Cerebellar cortex (tissue), 1 donor: ENCODE results near the gene SYNPO2L.
"Not testable (repeated sequence)": the region's sequence is repeated elsewhere in the genome, so short reads cannot be mapped to it uniquely, and the experiment has no call there.

Experiments
- DNase-seq: peaks from one replicate; pipeline ENCODE4 v3.0.0-alpha.2; 2015; ENCODE audit warnings: low spot score

The SYNPO2L gene

DNA sequence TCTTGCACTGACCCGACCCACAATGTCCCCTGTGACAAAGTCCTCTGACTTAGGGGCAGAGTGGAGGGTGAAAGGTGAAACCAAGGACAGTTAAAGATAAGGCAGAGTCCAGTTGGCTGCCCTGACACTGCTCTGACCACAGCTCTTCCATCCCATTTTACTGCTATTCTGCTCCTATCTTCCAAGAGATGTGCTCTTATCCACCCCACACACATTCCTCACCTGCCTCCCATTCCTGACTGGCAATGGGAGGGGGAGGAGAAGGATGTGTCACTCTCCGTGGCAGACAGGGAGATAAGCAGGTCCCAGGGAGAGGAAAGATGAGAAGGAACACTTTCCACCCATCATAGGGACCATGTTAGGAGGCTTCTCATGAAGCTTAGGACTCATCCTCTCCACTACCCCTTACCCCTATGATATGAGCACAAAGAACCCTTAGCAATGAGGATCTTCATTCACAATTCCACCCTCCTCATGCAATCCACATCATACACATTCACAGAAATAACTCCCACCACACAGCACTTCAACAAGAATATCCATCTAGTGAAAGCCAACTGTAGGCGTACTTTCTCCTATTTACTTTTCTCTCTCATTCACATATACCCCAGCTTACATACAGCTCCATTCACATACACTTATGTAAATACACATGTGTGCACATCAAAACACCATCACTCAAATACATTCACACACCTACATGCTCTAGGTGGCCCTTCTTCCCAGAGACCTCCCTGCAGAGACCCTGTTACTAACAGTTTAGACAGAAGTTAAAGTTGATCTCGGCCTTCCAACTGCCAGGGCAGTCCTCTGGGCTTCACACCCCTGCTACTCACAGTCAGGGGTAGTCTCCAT lies 6.6 kb downstream of the SYNPO2L start:
- no peak for DNase-seq

DNA sequence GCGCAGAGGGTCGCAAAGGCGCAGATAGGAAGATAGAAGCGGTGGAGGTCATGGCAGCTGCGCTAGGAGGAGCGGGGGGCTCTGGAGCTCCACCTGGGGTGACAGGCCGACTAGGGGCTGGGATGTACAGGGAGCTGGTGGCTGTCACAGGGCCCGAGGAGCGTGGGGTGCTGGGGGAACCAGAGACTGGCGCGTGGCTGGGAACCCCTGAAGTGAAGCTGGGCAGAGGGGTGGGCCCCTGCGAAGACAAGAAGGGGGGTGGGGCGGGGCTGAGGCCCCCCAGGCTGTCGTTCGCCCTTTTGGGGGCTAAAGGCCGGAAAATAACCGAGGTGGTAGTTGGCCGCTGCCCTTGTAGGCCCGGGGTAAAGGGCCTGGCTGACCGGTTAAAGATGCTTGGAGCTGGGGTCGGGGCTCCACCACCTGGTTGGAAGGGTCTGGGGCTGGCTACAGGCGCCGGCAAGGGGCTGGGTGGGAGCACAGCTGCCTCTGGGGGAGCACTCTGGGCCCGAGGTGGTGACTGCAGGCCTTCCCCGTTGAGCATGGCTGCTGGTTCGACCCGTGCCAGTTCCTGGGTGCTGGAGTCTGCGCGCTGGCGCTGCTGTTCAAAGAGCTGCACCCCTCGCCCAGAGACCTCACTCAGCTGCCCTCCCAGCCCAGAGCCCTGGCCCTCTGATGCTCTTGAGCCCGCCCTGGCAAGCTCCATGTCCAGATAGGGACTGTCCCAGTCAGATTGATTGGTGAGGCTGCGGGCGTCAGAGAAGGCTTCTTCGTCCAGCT lies 7.8 kb downstream of the SYNPO2L start:
- DNase-seq: peak; percentile 21

DNA sequence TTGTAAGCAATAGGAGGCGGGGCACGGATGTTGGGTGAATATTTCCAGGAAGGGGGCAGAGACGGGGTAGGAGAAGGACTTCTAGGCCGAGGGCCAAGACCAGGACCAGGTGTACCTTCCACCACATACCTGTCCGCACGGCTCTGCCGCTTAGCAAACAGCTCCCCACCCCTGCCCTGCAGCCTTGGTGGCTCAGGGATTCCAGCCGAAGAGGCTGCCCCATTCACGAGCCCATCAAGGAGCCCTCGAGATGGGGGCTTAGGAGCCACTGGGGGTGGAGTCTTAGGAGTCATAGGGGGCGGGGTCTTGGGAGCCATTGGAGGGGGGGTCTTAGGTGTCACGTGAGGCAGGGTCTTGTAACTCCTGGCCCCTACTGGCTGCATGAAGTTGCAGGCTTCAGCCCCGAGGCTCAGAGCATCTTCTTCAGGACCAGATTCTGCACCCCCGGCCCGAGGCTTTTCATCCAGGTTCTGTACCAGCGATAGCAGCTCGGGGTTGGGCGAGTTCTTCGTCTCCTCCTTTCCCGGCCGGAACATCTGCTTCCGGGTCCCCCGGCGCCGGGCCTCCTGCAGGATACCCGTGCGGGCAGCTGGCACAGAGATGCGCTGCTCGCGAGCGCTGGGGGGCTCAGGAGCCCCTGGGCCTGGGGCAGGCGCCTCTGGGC lies 8.5 kb downstream of the SYNPO2L start:
- DNase-seq: peak; percentile 49

DNA sequence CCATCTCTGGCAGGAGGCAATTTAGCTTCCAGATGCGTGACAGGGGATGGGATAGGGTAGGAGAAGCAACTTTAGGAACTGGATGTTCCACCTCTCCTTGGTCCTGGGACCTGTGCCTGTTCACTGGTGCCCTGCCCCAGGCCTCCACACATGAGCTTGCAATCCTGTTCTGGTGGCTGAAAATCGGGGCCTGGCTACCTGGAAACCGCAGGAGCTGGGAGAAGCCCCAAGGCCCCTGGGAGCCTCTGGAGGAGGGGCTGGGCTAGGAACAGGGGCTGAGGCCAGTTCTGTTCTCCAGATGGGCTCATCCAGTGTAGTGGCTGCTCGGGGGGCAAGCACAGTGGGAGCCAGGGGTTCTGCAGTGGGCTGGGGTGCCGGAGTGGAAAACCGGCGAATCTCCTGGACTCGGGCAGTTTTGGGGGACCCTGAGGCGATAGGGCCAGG lies 9.2 kb downstream of the SYNPO2L start:
- no peak for DNase-seq

DNA sequence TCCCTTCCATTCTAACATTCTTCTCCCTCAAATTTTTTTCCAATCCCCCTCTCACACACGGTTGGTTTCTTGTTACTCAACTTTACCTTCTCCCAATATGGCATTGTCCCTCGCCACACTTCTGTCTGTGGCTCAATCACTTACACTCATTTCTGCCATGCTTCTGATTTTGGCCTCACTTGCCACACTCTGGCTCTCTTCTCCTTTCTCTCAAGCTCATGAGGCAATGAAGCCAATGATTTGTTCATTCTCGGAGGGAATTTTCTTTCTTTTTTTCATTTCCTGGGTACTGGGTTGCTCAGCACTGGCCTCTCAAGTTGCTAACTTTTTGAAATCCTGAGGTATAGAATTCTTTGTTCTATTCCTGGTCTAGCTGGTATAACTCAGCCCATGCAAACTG lies 10.6 kb downstream of the SYNPO2L start:
- no peak for DNase-seq

DNA sequence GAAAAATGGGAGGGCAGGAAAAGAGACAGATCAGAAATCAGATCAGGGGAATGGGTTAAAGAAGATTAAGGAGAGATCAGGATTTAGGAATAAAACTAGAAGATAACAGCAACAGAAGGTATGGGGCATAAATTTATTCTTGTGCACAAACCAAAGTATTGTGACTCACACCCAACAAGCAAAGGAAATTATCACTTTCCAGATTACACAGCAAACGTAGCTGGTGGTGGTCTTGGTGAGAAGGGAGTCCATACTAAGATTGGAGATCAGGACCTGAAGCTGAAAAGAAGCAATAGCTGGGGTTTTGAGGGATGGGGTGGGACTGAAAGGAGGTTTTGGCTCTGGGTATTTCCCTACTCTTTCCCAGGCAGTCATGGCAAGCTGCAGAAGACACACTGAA lies 11.1 kb downstream of the SYNPO2L start:
- no peak for DNase-seq

DNA sequence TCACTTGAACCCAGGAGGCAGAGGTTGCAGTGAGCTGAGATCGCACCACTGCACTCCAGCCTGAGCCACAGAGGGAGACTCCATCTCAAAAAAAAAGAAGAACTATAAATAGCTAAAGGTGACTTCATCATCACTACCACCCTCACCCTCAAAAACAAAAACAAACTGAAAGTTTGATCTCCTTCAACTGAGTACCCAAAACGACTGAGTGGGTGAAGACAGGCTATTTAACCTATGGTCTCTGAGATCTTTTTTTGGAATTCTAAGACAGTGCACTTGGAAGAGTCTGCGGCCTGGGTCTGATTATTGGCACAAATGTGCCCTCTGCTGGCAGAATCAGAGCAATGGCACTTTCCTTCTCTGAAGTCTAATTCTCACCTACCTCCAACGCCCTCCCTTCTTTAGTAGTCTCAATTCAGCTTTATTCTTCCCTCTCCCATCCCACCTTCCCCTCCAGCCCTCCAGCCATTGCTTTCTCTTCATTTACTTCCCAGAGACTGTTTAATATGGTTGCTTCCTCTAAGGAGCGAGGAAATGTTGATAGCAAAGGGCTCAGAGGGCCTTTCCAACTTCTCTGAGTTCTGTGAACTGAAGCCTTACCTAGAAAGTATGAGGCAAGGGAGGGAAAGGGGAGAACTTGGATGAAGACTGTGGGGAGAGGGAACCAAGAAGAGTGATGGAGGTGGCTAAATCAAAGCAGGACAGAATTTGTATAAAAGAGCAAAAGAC lies 11.7 kb downstream of the SYNPO2L start:
- DNase-seq: peak; percentile 86

DNA sequence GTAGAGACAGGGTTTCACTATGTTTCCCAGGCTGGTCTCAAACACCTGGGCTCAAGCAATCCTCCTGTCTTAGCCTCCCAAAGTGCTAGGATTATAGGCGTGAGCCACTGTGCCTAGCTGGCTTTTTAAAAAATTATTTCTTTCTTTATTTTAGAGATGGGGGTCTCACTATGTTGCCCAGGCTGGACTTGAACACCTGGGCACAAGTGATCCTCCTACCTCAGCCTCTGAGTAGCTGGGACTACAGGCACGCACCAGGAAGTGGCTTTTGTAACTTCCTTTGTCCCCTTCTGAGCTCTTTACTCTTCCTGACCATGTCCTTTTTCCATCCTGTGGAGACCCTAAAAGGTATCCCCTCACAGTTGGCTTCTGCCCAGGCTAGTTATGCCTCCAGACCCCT lies 12.5 kb downstream of the SYNPO2L start:
- no peak for DNase-seq

DNA sequence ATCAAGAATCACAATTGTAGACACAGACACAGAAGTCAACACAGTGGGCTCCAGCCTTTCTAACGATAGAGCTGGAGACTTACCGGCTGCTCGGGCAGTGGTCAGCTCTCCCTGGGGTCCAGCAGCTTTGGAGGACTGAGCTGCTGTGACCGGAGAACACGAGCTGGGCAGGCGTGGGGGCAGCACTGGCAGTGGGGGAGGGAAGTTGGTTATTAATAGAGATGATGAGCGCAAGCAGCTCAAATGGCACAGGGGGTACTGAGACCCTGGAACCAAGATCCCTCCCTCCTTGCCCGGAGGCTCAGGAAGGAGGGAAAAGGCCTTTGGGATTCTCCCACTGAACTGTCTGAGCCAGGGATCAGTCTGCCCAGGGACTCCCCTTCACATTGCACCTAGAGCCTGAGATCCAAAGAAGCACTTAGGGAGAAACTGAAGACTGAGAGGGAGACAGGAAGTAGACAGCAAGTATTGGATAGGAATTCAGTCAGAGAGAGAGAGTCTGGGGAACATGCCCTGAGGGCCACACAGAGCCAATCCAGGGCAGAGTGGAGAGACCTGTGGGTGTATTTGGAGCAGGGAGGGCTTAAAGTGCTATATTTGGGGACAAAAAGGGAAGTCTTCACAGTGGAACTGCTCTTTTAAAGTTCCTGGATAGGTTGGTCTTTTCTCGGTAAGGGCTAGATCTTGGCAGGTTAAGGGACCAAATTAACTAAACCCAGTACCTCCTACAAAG lies 14.3 kb downstream of the SYNPO2L start, which contains the start of gene MYOZ1:
TSS of gene MYOZ1 (minus strand) at position 147 of the 733 bp plus-strand sequence. CDS start 1,457 bp downstream, outside the sequence.
- DNase-seq: no peak

DNA sequence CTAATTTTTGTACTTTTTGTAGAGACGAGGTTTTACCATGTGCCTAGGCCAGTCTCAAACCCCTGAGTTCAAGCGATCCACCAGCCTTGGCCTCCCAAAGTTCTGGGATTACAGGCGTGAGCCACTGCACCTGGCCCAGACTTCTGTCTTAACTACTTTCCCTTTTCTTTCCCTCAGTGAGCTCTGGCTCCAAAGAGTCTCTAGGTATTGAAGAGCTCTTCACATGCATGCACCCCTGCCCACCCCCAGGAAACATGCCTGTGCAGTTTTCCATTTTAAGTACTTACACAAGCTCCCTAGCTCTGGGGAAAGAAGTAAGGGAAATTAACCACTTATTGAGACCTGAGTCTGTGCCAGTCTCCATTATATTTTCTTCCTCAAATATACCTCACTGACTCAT lies 16.5 kb downstream of the SYNPO2L start:
- DNase-seq: no peak

DNA sequence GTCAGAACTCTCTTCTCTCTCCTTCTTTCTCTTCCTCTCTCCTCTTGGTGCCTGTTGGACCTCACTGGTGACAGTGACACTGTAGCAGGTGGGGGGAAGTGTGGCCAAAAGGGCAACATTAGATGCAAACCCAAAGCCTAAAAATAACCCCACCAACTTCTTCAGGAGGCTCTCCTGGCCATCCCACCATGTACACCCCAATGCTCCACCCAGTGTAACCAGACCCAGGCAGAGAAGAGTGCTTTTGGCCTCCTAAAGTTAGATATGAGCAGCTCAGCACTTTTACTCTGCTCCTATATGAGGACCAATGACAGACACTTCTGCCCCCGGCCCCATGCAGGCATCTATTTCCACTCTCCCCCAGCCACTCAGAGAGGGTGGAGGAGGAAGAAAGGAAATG lies 20.0 kb downstream of the SYNPO2L start:
- no peak for DNase-seq

DNA sequence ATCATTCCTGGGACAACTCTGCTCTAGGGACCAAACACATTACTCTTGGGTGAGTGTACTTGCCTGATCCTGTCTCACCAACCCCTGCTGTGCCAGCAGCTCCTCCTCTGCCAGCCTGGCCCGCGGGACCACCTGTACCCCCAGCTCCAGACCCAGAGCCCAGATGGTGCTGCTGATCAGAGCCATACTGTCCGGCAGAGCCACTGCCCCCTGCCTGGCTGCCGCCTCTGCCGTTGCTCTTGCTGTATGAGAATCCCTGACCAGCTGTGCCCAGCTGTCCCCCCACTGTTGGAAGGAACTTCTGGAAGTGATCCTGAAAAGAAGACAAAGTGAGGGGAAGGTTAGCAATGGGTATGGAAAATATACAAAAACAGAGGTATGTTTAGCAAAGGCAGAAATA lies 21.4 kb downstream of the SYNPO2L start:
- DNase-seq: no peak

DNA sequence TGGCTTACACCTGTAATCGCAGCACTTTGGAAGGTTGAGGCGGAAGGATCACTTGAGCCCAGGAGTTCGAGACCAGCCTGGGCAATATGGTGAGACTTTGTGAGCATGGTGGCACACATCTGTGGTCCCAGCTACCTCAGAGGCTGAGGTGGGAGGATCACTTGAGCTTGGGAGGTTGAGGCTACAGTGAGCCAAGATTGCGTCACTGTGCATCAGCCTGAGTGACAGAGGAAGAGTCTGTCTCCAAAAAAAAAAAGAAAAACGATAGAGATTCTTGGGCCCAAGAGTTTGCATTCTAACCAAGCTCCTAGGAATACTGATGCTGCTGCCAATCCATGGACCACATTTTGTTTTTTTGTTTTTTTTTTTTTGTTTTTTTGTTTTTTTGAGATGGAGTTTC lies 26.7 kb downstream of the SYNPO2L start:
- no peak for DNase-seq

DNA sequence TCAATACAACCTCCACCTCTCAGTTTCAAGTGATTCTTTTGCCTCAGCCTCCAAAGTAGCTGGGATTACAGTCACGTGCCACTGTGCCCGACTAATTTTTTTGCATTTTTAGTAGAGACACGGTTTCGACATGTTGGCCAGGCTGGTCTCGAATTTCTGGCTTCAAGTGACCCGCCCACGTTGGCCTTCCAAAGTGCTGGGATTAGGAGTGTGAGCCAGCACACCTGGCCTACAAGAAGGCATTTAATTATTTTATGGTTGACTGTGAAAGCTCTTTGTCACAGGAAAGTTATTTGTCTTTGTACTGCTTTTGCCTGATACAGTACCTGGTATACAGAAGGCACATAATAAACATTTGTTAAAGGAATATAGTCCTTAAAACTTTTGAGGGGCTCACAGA lies 27.4 kb downstream of the SYNPO2L start:
- no peak for DNase-seq

DNA sequence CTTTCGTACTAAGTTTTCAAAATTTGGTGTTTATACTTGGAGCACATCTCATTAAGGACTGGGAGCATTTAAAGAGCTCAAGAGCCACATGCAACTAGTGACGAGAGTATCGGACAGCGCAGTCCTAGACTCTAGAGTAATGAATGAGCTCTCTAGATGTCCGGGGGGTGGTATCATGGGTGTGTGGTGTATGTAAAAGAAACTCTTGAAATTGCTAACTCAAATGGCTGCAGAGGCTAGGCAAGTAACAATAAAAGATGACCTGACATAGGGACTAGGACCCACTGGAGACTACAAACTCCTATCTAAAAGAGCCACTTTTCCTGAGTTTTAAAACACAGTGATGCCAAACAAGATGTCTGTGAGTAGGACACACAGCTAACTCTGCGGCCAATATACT lies 28.5 kb downstream of the SYNPO2L start:
- no peak for DNase-seq

DNA sequence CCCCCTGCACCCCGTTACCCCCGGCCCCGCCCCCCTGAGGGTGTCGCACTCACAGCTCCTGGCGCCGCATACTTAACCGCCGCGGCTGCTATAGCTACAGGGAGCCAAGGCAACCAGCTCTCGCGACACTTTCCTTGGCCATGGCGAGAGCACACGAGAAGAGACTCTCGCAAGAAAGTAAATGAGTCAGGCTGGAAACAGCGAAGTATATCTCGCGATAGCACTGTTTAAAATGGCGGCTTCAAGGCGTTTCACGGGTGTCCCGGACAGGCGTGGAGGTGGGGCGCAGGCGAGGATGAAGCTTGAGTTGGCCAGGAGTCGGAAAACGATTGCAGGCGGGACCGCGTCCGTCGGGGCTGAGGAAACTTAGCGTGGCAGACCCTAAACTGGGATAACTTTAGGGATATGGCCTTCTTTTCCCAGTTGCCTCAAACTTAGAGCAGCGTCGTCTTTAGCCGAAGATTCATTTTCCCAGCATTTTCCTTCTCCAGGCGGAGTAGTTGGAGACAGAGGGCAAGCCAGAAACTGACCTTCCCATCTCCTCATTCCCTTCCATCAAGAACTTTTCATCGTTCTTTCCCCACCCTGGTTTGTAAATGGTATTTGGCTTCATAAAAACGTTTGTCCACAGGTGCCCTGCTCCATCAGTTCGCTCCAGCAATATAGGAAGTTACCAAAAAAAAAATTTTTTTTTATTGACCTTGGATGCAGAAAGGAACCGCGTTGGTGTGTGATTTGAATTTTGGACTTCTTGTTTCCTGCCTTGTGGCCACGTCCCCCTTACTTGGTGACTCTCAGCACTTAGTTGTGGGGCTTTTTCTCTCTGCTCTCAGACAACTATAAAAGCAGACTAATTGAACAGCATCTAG lies 29.7 kb downstream of the SYNPO2L start:
- DNase-seq: peak; percentile 98

DNA sequence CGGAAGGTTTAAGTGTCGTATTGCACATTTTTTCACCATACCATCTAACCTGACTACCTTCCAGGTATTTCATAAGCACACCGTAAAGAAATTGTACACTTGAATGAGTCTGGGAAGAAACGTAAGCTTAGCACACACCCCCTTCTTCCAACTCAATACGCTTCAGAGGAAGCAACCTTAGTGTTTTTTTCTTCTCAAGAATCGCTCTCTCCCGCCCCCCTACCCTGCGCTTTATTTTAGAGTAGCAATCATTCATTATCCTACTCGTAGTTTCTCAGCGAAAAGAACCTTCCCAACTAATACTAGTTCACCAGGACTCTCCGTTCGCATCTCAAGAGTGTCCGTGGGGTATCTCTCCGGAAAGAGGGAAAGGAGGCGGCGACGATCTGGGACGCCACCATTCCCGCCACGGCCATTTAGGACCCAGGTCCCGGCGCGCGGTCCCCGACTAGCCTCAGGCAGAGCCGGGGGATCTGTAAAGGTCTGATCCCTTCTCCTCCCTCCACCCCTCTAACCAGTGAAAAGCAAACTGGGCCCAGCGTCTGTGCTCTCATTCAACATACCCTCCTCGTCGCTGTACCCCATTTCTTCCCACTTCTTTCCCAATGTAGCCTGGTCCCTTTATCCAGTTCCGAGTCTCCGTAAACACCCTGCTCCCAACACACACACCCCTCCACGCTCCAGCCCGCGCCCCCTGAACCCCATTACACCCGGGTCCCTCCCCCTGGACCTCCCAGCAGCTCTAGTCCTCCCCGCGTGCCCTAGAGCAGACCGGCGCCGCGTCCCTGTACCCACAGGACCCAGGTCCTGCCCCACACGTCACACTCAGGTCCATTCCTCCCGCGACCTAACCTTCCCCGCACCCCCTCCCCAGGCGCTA lies 30.6 kb downstream of the SYNPO2L start:
- DNase-seq: peak; percentile 55

DNA sequence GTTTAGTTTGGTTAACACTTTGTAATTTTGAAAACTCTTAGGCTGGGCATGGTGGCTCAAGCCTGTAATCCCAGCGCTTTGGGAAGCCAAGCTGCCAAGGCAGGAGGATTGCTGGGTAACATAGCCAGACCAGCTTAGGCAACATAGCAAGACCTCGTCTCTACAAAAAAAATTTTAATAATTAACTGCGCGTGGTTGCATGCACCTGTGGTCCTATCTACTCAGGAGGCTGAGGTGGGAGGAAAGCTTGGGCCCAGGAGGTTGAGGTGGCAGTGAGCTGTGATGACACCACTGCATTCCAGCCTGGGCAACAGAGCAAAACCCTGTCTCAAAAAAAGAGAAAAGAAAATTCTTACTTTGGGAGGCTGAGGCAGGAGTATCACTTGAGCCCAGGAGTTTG lies 32.8 kb downstream of the SYNPO2L start:
- DNase-seq: no peak

DNA sequence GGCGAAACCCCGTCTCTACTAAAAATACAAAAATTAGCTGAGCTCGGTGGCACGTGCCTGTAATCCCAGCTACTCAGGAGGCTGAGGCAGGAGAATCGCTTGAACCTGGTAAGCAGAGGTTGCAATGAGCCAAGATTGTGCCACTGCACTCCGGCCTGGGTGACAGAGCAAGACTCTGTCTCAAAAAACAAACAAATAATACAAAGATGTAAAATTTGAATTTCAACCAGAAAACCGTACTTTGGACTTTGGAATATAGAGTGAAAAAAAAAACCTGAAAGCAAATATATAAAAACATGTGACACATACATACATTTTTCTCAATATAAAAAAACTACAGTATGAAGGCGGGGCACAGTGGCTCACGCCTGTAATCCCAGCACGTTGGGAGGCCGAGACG lies 34.9 kb downstream of the SYNPO2L start:
- DNase-seq: not testable (repeated sequence)
